GM18867 (cell line): ENCODE measurements around the gene DLG1.

Source experiments
- ATAC-seq: cut with Tn5 transposase; IDR thresholded peaks from one replicate; pipeline ENCODE4 v1.9.1; 2021; ENCODE audit warnings: mild to moderate bottlenecking, moderate library complexity; ENCODE audit not compliant: unreplicated experiment

DLG1 gene

GRCh38 chr3:197320582-197320981 is 22.2 kb upstream of the DLG1 start:
- ATAC-seq, result no peak

GRCh38 chr3:197317250-197317963 is 19.0 kb upstream of the DLG1 start:
- ATAC-seq, result no peak

- ATAC-seq, result no peak
These were observed 14.0 kb upstream of the DLG1 start for GRCh38 chr3:197312431-197312830.

GRCh38 chr3:197311591-197311990 is 13.2 kb upstream of the DLG1 start:
- no peak for ATAC-seq

GRCh38 chr3:197309528-197310361 is 11.3 kb upstream of the DLG1 start:
- no peak for ATAC-seq

GRCh38 chr3:197308591-197308990 is 10.2 kb upstream of the DLG1 start:
- no peak for ATAC-seq

GRCh38 chr3:197306374-197307086 is 8.1 kb upstream of the DLG1 start:
- no peak for ATAC-seq

GRCh38 chr3:197305854-197306253 is 7.4 kb upstream of the DLG1 start:
- peak; percentile 96 for ATAC-seq

- ATAC-seq, result no peak
These were observed 5.0 kb upstream of the DLG1 start for GRCh38 chr3:197303452-197303851.

GRCh38 chr3:197302696-197303341 is 4.4 kb upstream of the DLG1 start:
- ATAC-seq, result no peak

GRCh38 chr3:197302033-197302432 is 3.6 kb upstream of the DLG1 start:
- no peak for ATAC-seq

- ATAC-seq, result no peak
These were observed 1.9 kb upstream of the DLG1 start for GRCh38 chr3:197300361-197300760.

GRCh38 chr3:197298945-197299854 is 788 bp upstream of the DLG1 start:
- peak; percentile 28 for ATAC-seq

- peak; percentile 77 for ATAC-seq
These were observed 704 bp downstream of the DLG1 start for GRCh38 chr3:197297476-197298340.

GRCh38 chr3:197297002-197297401 is 1.4 kb downstream of the DLG1 start:
- ATAC-seq, result no peak

GRCh38 chr3:197296545-197296944 is 1.9 kb downstream of the DLG1 start:
- no peak for ATAC-seq

- ATAC-seq, result no peak
These were observed 2.5 kb downstream of the DLG1 start for GRCh38 chr3:197295871-197296270.

- ATAC-seq, result no peak
These were observed 4.7 kb downstream of the DLG1 start for GRCh38 chr3:197293605-197294237.

GRCh38 chr3:197292648-197293047 is 5.8 kb downstream of the DLG1 start:
- no peak for ATAC-seq
